Heart left ventricle (tissue), 16 donors: Measurements from ENCODE around the gene TTC33. TPM values are rescaled to one million over a fixed set of nuclear protein-coding genes. Genes with fewer than 3 reads are reported as not detected.

Source experiments
- ATAC-seq, 4 donors: fragments of 200-7000 bp; cut with Tn5 transposase; one replicate each; pipeline ENCODE4 v1.9.1; 2020 to 2022; ENCODE audit warnings: moderate library complexity in 4 of 4, mild to moderate bottlenecking in 3 of 4, moderate number of reproducible peaks in 1 of 4
- DNase-seq, 5 donors: peaks; one replicate each; pipeline ENCODE4 v3.0.0-alpha.2; 2020
- H3K27ac ChIP-seq, 12 donors: fragments of 200-600 bp; sonication (generic) in 4 of 12; one replicate each; pipeline versions ENCODE4 v1.5.0 to v1.8.0; 2016 to 2022; ENCODE audit warnings: mild to moderate bottlenecking in 2 of 12
- H3K27me3 ChIP-seq, 9 donors: fragments of 200-600 bp; sonication (generic) in 2 of 9; one replicate each; pipeline versions ENCODE4 v1.5.1 to v1.8.0; 2016 to 2022; ENCODE audit warnings: mild to moderate bottlenecking in 3 of 9
- H3K36me3 ChIP-seq, 9 donors: fragments of 200-600 bp; sonication (generic) in 2 of 9; one replicate each; pipeline versions ENCODE4 v1.5.0 to v1.8.0; 2018 to 2022; ENCODE audit warnings: mild to moderate bottlenecking in 2 of 9
- H3K4me1 ChIP-seq, 12 donors: fragments of 200-600 bp; sonication (generic) in 4 of 12; one replicate each; pipeline versions ENCODE4 v1.5.0 to v1.8.0; 2016 to 2022; ENCODE audit warnings: mild to moderate bottlenecking in 3 of 12
- H3K4me3 ChIP-seq, 12 donors: fragments of 200-600 bp; sonication (generic) in 4 of 12; one replicate each; pipeline versions ENCODE4 v1.5.0 to v1.8.0; 2017 to 2022; ENCODE audit warnings: mild to moderate bottlenecking in 9 of 12, moderate library complexity in 4 of 12
- H3K9me3 ChIP-seq, 12 donors: fragments of 200-600 bp; sonication (generic) in 4 of 12; one replicate each; pipeline versions ENCODE4 v1.5.0 to v1.8.0; 2016 to 2022; ENCODE audit warnings: mild to moderate bottlenecking in 1 of 12
- CTCF ChIP-seq, 12 donors: fragments of 200-600 bp; sonication (generic) in 4 of 12; IDR thresholded peaks; one replicate each; pipeline versions ENCODE4 v1.5.0 to v1.8.0; 2018 to 2022; ENCODE audit warnings: antibody characterized with exemption in 12 of 12, mild to moderate bottlenecking in 5 of 12
- POLR2A ChIP-seq, 2 donors: fragments of 450-650 bp; IDR thresholded peaks; one replicate each; pipeline ENCODE4 v1.6.1; 2017; ENCODE audit warnings: antibody characterized with exemption in 2 of 2, mild to moderate bottlenecking in 2 of 2, moderate library complexity in 2 of 2
- WGBS, 4 donors: extraction: QIAGEN DNeasy Blood & Tissue Kit in 2 of 4; methylation state at CpG; one replicate each; pipeline versions ENCODE4 v1.1.5 to v1.1.7; 2013 to 2018; 5-methylcytosine and 5-hydroxymethylcytosine counted together
- intact Hi-C, 10 donors: fragments of 100-400 bp; cut with DNase I; formaldehyde crosslinking; loops; one replicate each; pipeline versions ENCODE4 v1.11.1 to v1.14.2; 2022
- polyA plus RNA-seq, 2 donors: library from polyadenylated mRNA; stranded (reverse); fragments of 200-250 nt; gene quantifications; one replicate each; pipeline ENCODE4 v1.2.3, GENCODE V29; 2013
- total RNA-seq, 9 donors: library from RNA; depleted of rRNA in 2 of 9; stranded (reverse); fragments of >200 nt in 2 of 9; fragmentation: NEBNext Ultra II Directional in 3 of 9; extraction: Animal tissue kit (Norgen Biotek cat#: 25700) in 3 of 9; gene quantifications; one replicate each; pipeline versions ENCODE4 v1.1.0 to v1.2.4, GENCODE V29; 2016 to 2023
- donor health status: ischemic (EF 13 %, LVEDD 7.1; RV severe dilation, severe dysfunction).
- donor health status: healthy with polysubstance abuse.
- donor health status: DM: no; HTN: yes; CAD: no.
- donor health status: DM: no; HTN: no; CAD: no.
- donor health status: ischemic (EF 25% LVEDD 6.9; RV normal size, moderate dysfunction).
- donor health status: ischemic (EF 25% LVEDD 5.7; RV mildly dilated, moderate dysfunction).
- donor health status: healthy.
- donor health status: DM: yes; HTN: yes; CAD: no.
- donor health status: ischemic (EF 35%, LVEDD 5.7; RV mildly dilated, moderate dysfunction).
- donor health status: nonischemic (EF 11% LVEDD 7.7; RV severe dilation, severe dysfunction).
- donor health status: DM: yes; HTN: yes; CAD: no.
- donor health status: PGD.
- donor health status: ischemic (EF 29% LVEDD 5.4; RV normal size, mild dysfunction).
- donor health status: nonischemic (EF 23%, LVEDD 6.1; RV moderate dilation, normal function).

The TTC33 gene
- total and polyA plus RNA-seq, 11 donors, result 5.6 to 20.0 (median 14.2) TPM

DNA sequence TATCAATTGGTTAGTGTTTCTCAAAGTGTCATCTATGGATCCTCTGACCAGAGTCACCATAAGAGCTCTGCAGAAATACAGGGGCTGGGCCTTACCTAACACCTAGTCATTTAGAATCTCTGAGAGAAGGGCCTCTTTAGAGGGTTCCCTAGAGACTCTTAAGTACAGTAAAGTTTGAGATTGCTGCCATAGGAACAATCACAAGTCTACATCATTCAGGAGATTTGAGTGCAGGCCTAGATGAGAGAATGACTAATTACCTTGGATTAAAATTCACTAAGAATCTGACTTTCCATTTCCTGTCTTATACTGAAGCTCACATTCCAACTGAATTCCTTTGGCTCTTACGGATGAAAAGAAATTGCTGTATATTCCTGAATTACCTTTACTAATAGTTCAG, 258.2 kb downstream of the TTC33 start:
- DNase-seq, result no peak
- H3K9me3 ChIP-seq, result no peaks in the 10 kb centered on the region
- no peaks in the 10 kb centered on the region for H3K27me3 ChIP-seq
- H3K4me1 ChIP-seq, result peaks cover 0 to 33% (median 0%) of the 10 kb centered on the region in 12 donors
- H3K4me3 ChIP-seq, result no peak overlapping the region
- WGBS, 4 donors, result 58 to 80% (median 74%) methylated on average over 1 of the region's 1 CpG
- H3K27ac ChIP-seq, result no peak overlapping the region
- TF ChIP-seq CTCF (IDR thresholded peaks at IDR 0.05) (no peak), POLR2A (IDR thresholded peaks at IDR 0.05) (no peak)
- ATAC-seq, result no peak
- intact Hi-C loops, result no loop called here
- no peaks in the 10 kb centered on the region for H3K36me3 ChIP-seq

DNA sequence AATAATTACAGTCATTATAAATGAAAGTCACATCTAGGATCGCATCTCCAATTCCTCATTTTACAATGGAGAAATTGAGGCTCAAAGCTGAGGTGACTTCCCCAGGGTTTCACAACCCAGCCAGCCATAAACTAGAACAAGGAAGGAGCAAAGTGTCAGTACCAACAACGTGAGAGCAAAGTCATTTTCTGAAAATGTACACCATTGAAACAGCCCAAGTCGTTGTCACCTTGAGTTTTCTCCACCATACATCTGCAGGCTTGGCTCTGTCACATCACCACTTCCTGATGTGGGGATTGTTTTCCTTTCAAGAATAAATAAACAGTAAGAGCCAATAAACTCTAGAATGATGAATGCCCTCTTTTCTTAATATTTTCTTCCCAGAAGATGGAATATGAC, 260.5 kb downstream of the TTC33 start:
- Histone ChIP-seq H3K36me3 (no peaks in the 10 kb centered on the region), H3K27me3 (no peaks in the 10 kb centered on the region), H3K4me3 (no peak overlapping the region), H3K27ac (no peak overlapping the region), H3K9me3 (no peaks in the 10 kb centered on the region), H3K4me1 (peaks cover 0 to 44% (median 0%) of the 10 kb centered on the region in 12 donors)
- TF ChIP-seq POLR2A (IDR thresholded peaks at IDR 0.05) (no peak), CTCF (IDR thresholded peaks at IDR 0.05) (no peak)
- ATAC-seq (no peak), DNase-seq (no peak)
- WGBS, 4 donors, result 39 to 65% (median 54%) methylated on average over 3 of the region's 3 CpGs
- intact Hi-C loops, result no loop called here

DNA sequence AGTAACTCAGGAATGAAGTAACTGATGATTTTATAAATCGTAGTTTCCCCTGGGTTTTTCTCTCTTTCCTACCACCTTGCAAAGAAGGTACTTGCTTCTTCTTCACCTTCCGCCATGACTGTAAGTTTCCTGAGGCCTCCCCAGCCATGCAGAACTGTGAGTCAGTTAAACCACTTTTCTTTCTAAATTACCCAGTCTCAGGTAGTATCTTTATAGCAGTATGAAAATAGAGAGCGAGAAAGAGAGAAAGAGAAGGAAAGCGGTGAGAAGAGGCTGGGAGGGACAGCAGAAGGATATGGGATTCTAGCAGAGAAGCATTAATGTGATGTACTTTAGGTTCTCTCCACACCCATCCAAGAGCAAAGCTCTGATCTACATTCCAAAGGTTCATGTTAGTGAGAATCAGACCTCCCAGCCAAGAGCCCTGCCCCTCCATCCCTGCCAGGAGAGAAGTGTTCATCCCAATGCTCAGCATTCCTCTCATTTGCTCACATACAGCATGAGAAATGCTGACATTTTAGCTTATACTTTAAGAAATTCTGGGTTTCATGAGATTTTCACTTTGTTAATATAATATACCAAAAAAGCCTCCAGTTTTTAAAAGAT, 261.0 kb downstream of the TTC33 start:
- no peak overlapping the region for H3K4me3 ChIP-seq
- H3K4me1 ChIP-seq, result peaks cover 0 to 48% (median 0%) of the 10 kb centered on the region in 12 donors
- no peaks in the 10 kb centered on the region for H3K9me3 ChIP-seq
- no peak for DNase-seq
- no peak overlapping the region for H3K27ac ChIP-seq
- 88 to 93% (median 92%) methylated on average over 3 to 4 of the region's 4 CpGs for WGBS, 4 donors
- H3K27me3 ChIP-seq, result no peaks in the 10 kb centered on the region
- no peak for ATAC-seq
- intact Hi-C loops, result no loop called here
- no peaks in the 10 kb centered on the region for H3K36me3 ChIP-seq
- no peak for TF ChIP-seq CTCF (IDR thresholded peaks at IDR 0.05)

DNA sequence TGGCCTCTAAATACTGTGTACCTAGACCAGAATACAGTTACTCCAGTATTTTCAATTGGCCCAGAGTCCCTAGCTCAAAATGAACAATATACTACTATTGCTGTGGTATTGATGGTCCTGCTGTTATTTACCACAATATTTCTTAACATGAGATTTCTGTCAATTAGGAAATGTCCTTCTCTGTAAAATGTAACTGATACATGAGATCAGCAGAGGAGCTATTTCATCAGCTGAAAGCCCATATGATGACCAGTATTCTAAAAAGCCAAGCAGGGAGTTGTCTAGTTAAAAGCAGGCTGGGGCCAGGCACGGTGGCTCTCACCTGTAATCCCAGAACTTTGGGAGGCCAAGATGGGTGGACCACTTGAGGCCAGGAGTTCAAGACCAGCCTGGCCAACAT, 263.7 kb downstream of the TTC33 start:
- Histone ChIP-seq H3K9me3 (no peaks in the 10 kb centered on the region), H3K4me1 (peaks cover 0 to 47% (median 0%) of the 10 kb centered on the region in 12 donors), H3K4me3 (no peak overlapping the region), H3K36me3 (no peaks in the 10 kb centered on the region), H3K27me3 (no peaks in the 10 kb centered on the region), H3K27ac (no peak overlapping the region)
- TF ChIP-seq CTCF (IDR thresholded peaks at IDR 0.05), result no peak
- no peak for TF ChIP-seq POLR2A (IDR thresholded peaks at IDR 0.05)
- intact Hi-C loops, result no loop called here
- ATAC-seq, result no peak
- DNase-seq, result no peak
- 91 to 100% (median 93%) methylated on average over 1 of the region's 1 CpG for WGBS, 4 donors
